SK-N-SH treated with all-trans-retinoic acid at 6 μM for 48 hours (cell line): Measurements from ENCODE around the gene PPIL1.

Experiments
- ATAC-seq: fragments of 200-7000 bp; cut with Tn5 transposase; 3 replicates; pipeline ENCODE4 v1.9.1; 2020; ENCODE audit warnings: mild to moderate bottlenecking, moderate library complexity
- ARNTL ChIP-seq: fragments of 450-650 bp; formaldehyde crosslinking; IDR thresholded peaks from 2 replicates; pipeline ENCODE4 v1.5.0; 2020; ENCODE audit warnings: low read depth, mild to moderate bottlenecking, moderate library complexity, borderline replicate concordance
- BACH2 ChIP-seq: fragments of 250-450 bp; sonication (Bioruptor Pico); IDR thresholded peaks from 2 replicates; pipeline ENCODE4 v1.9.0; 2021; ENCODE audit warnings: mild to moderate bottlenecking, borderline replicate concordance
- CSDC2 ChIP-seq: fragments of 250-450 bp; sonication (Bioruptor Pico); IDR thresholded peaks from 2 replicates; pipeline ENCODE4 v1.5.0; 2020; ENCODE audit warnings: mild to moderate bottlenecking, moderate library complexity
- ESRRG ChIP-seq: fragments of 250-450 bp; sonication (Bioruptor Pico); IDR thresholded peaks from 2 replicates; pipeline ENCODE4 v1.6.1; 2021; ENCODE audit warnings: mild to moderate bottlenecking
- ISL1 ChIP-seq: fragments of 250-450 bp; sonication (Bioruptor Pico); IDR thresholded peaks from 2 replicates; pipeline ENCODE4 v2.1.2; 2022; ENCODE audit warnings: mild to moderate bottlenecking, moderate library complexity
- OSR1 ChIP-seq: fragments of 250-450 bp; sonication (Bioruptor Pico); IDR thresholded peaks from 2 replicates; pipeline ENCODE4 v1.8.0; 2022; ENCODE audit warnings: moderate library complexity, mild to moderate bottlenecking, inconsistent platforms
- PPARA ChIP-seq: fragments of 250-450 bp; sonication (Bioruptor Pico); IDR thresholded peaks from 2 replicates; pipeline ENCODE4 v1.5.0; 2020; ENCODE audit warnings: mild to moderate bottlenecking, borderline replicate concordance
- SNAI2 ChIP-seq: fragments of 250-450 bp; sonication (Bioruptor Pico); IDR thresholded peaks from 2 replicates; pipeline ENCODE4 v1.5.0; 2020; ENCODE audit warnings: mild to moderate bottlenecking, moderate library complexity
- TCF4 ChIP-seq: fragments of 250-450 bp; sonication (Bioruptor Pico); IDR thresholded peaks from 2 replicates; pipeline ENCODE4 v1.8.0; 2021; ENCODE audit warnings: mild to moderate bottlenecking, moderate library complexity, borderline replicate concordance
- TOX ChIP-seq: fragments of 250-450 bp; sonication (Bioruptor Pico); IDR thresholded peaks from 2 replicates; pipeline ENCODE4 v1.8.0; 2021; ENCODE audit warnings: mild to moderate bottlenecking, moderate library complexity, borderline replicate concordance
- TSHZ2 ChIP-seq: fragments of 250-450 bp; sonication (Bioruptor Pico); IDR thresholded peaks from 2 replicates; pipeline ENCODE4 v1.5.0; 2020; ENCODE audit warnings: mild to moderate bottlenecking, moderate library complexity
- ZC3H10 ChIP-seq: fragments of 250-450 bp; sonication (Bioruptor Pico); IDR thresholded peaks from 2 replicates; pipeline ENCODE4 v1.5.1; 2021; ENCODE audit warnings: mild to moderate bottlenecking, moderate library complexity
- ZFP3 ChIP-seq: fragments of 250-450 bp; sonication (Bioruptor Pico); IDR thresholded peaks from 2 replicates; pipeline ENCODE4 v1.5.0; 2020; ENCODE audit warnings: mild to moderate bottlenecking, moderate library complexity
- ZNF565 ChIP-seq: fragments of 450-650 bp; formaldehyde crosslinking; conservative IDR thresholded peaks from 2 replicates; pipeline ENCODE4 v1.5.0; 2020; ENCODE audit warnings: low read depth, mild to moderate bottlenecking, moderate library complexity
- ZNF70 ChIP-seq: fragments of 450-650 bp; formaldehyde crosslinking; IDR thresholded peaks from 2 replicates; pipeline ENCODE4 v1.5.0; 2020; ENCODE audit warnings: mild to moderate bottlenecking, moderate library complexity
- ZNF8 ChIP-seq: fragments of 450-650 bp; formaldehyde crosslinking; IDR thresholded peaks from 2 replicates; pipeline ENCODE4 v1.5.0; 2020; ENCODE audit warnings: mild to moderate bottlenecking, moderate library complexity
- TF ChIP-seq, protein P1 (sequence below): fragments of 250-450 bp; sonication (Bioruptor Pico); IDR thresholded peaks from 2 replicates; pipeline ENCODE4 v1.8.0; 2020; ENCODE audit warnings: mild to moderate bottlenecking, moderate library complexity, borderline replicate concordance
- TF ChIP-seq, protein P2 (sequence below): fragments of 250-450 bp; sonication (Bioruptor Pico); IDR thresholded peaks from 2 replicates; pipeline ENCODE4 v1.5.1; 2021; ENCODE audit warnings: mild to moderate bottlenecking, moderate library complexity
- TF ChIP-seq, protein P3 (sequence below): fragments of 250-450 bp; sonication (Bioruptor Pico); IDR thresholded peaks from 2 replicates; pipeline ENCODE4 v1.8.0; 2021; ENCODE audit warnings: low read depth, mild to moderate bottlenecking, moderate library complexity, borderline replicate concordance
- TF ChIP-seq, protein P4 (sequence below): fragments of 250-450 bp; sonication (Bioruptor Pico); IDR thresholded peaks from 2 replicates; pipeline ENCODE4 v1.5.1; 2020; ENCODE audit warnings: low read depth, mild to moderate bottlenecking, moderate library complexity

Gene PPIL1

GRCh38 chr6:36832313-36832712, 42.3 kb downstream of the PPIL1 start:
- no peak for TF ChIP-seq PPARA (CRISPR knock-in tag)
- no peak for TF ChIP-seq BACH2 (CRISPR knock-in tag)
- TF ChIP-seq, protein P1, sequence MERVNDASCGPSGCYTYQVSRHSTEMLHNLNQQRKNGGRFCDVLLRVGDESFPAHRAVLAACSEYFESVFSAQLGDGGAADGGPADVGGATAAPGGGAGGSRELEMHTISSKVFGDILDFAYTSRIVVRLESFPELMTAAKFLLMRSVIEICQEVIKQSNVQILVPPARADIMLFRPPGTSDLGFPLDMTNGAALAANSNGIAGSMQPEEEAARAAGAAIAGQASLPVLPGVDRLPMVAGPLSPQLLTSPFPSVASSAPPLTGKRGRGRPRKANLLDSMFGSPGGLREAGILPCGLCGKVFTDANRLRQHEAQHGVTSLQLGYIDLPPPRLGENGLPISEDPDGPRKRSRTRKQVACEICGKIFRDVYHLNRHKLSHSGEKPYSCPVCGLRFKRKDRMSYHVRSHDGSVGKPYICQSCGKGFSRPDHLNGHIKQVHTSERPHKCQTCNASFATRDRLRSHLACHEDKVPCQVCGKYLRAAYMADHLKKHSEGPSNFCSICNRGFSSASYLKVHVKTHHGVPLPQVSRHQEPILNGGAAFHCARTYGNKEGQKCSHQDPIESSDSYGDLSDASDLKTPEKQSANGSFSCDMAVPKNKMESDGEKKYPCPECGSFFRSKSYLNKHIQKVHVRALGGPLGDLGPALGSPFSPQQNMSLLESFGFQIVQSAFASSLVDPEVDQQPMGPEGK (CRISPR knock-in tag), result no peak
- TF ChIP-seq SNAI2 (CRISPR knock-in tag), result no peak
- no peak for TF ChIP-seq CSDC2 (CRISPR knock-in tag)
- TF ChIP-seq TCF4 (CRISPR knock-in tag), result no peak
- no peak for ATAC-seq

DNA sequence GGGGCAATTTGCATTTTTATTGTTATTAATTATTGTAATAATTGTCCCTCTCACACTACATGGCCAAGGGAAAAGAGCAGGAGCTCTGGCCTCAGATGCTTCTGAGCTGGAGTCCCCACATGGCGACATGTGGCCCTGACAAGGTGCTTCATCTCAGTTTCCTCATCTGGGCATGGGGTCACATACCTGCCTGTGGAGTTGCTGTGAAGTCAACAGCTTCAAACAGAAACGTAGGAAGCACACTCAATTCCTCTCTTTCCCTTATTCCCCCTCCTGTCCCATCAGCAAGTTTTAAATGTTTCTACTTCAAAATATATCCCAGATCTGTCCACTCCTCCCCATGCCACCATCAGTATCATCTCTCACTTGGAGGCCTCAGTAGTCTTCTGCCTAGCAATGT, 44.0 kb downstream of the PPIL1 start:
- ATAC-seq, result no peak
- no peak for TF ChIP-seq ZNF8 (CRISPR knock-in tag)
- no peak for TF ChIP-seq ISL1

DNA sequence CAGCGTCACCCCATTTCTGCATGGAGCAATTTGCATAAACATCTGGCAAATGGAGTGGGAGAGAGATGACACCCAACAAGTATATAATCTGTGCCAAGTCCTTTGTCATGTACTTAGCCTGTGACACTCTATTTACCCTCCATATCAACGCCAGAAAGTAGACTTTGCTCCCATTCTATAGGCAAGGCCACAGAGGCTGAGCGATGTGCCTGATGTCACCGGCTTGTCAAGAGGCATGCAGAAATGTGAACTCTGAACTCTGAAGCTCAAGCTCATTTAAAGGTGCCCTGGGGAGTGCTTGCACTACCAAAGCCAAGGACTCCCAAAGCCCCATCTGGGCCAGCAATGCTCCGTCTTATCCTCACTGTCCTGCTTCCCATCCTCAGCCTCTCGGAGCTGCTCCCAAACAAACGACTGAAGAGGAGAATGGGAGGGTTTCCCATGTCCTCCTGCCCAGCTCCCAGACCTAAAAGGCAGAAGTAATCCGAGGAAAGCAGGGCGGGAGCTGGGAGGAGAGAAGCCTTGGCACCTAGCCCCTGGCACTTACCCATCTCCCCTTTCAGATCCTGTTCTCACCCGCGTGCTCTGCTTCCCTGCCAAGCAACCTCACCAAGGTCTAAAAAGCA, 44.6 kb downstream of the PPIL1 start:
- TF ChIP-seq ZNF565 (CRISPR knock-in tag) (no peak), ZNF70 (CRISPR knock-in tag) (no peak), ESRRG (CRISPR knock-in tag) (no peak), ARNTL (CRISPR knock-in tag) (no peak), CSDC2 (CRISPR knock-in tag) (no peak), TSHZ2 (CRISPR knock-in tag) (no peak), TCF4 (CRISPR knock-in tag) (no peak), ISL1 (no peak), PPARA (CRISPR knock-in tag) (no peak)
- TF ChIP-seq, protein P2, sequence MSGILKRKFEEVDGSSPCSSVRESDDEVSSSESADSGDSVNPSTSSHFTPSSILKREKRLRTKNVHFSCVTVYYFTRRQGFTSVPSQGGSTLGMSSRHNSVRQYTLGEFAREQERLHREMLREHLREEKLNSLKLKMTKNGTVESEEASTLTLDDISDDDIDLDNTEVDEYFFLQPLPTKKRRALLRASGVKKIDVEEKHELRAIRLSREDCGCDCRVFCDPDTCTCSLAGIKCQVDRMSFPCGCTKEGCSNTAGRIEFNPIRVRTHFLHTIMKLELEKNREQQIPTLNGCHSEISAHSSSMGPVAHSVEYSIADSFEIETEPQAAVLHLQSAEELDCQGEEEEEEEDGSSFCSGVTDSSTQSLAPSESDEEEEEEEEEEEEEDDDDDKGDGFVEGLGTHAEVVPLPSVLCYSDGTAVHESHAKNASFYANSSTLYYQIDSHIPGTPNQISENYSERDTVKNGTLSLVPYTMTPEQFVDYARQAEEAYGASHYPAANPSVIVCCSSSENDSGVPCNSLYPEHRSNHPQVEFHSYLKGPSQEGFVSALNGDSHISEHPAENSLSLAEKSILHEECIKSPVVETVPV (CRISPR knock-in tag), result no peak
- TF ChIP-seq, protein P3, sequence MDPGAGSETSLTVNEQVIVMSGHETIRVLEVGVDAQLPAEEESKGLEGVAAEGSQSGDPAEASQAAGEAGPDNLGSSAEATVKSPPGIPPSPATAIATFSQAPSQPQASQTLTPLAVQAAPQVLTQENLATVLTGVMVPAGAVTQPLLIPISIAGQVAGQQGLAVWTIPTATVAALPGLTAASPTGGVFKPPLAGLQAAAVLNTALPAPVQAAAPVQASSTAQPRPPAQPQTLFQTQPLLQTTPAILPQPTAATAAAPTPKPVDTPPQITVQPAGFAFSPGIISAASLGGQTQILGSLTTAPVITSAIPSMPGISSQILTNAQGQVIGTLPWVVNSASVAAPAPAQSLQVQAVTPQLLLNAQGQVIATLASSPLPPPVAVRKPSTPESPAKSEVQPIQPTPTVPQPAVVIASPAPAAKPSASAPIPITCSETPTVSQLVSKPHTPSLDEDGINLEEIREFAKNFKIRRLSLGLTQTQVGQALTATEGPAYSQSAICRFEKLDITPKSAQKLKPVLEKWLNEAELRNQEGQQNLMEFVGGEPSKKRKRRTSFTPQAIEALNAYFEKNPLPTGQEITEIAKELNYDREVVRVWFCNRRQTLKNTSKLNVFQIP (CRISPR knock-in tag), result no peak
- peak; percentile 68 for ATAC-seq

DNA sequence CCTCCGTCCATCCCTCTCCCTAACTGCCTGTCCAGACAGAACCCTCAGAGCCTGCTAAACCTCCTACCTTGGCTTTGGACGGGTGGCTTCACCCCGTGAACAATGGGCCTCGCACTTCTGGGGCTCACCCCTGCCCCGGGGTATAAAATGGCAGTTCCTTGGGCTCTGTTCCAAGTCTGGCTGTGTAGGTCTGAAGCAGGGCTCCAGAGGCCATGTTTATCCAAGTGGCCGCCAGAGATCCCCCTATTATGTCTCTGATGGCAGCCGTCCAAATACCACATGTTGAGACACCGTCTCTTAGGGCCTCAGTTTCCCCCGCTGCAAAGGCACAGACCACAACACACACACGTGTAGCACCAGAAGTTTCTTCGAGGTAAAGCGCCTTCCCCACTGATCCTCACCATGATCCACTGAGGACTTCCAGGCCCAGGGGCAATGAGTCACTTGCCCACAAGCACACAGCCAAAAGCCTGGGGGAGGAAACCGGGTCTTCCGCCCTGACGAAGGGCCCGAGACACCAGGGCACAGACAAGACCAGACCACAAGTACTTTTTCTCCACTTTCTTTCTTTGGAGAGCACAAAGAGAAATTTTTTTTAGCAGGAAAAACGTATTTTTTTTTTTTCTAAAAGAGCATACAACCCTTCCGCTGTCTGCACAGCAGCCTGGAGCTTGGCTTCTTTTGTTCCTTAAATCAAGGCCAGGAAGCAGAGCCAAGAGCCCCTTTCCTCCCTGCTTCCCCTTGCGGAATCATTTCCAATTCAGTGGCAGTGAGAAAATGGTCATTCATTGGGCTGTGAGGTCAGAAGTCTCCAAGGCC, 47.1 kb downstream of the PPIL1 start:
- peak; percentile 73 for ATAC-seq
- TF ChIP-seq, protein P4, sequence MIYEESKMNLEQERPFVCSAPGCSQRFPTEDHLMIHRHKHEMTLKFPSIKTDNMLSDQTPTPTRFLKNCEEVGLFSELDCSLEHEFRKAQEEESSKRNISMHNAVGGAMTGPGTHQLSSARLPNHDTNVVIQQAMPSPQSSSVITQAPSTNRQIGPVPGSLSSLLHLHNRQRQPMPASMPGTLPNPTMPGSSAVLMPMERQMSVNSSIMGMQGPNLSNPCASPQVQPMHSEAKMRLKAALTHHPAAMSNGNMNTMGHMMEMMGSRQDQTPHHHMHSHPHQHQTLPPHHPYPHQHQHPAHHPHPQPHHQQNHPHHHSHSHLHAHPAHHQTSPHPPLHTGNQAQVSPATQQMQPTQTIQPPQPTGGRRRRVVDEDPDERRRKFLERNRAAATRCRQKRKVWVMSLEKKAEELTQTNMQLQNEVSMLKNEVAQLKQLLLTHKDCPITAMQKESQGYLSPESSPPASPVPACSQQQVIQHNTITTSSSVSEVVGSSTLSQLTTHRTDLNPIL (CRISPR knock-in tag), result no peak
- TF ChIP-seq TOX (CRISPR knock-in tag) (no peak), PPARA (CRISPR knock-in tag) (no peak), ZFP3 (no peak), ZC3H10 (no peak), OSR1 (CRISPR knock-in tag) (no peak), SNAI2 (CRISPR knock-in tag) (no peak), ESRRG (CRISPR knock-in tag) (no peak), BACH2 (CRISPR knock-in tag) (no peak)
- TF ChIP-seq, protein P1 (CRISPR knock-in tag), result no peak
- TF ChIP-seq, protein P3 (CRISPR knock-in tag), result no peak
